HG03196 (cell line): ENCODE data around the gene GALM.
"Not testable (repeated sequence)": the region's sequence is repeated elsewhere in the genome, so short reads cannot be mapped to it uniquely, and the experiment has no call there.

Experiments used
- ATAC-seq: cut with Tn5 transposase; IDR thresholded peaks from one replicate; pipeline ENCODE4 v1.9.1; 2021; ENCODE audit not compliant: unreplicated experiment

GALM gene

GRCh38 chr2:38755891-38756290 is 90.0 kb downstream of the GALM start:
- not testable (repeated sequence) for ATAC-seq

- ATAC-seq = no peak
These were observed 97.3 kb downstream of the GALM start for GRCh38 chr2:38763228-38763627.

GRCh38 chr2:38763728-38764127 is 97.8 kb downstream of the GALM start:
- ATAC-seq = no peak

GRCh38 chr2:38765149-38765548 is 99.2 kb downstream of the GALM start:
- no peak for ATAC-seq

GRCh38 chr2:38765551-38765950 is 99.6 kb downstream of the GALM start:
- no peak for ATAC-seq

GRCh38 chr2:38771632-38772031 is 105.7 kb downstream of the GALM start:
- no peak for ATAC-seq

GRCh38 chr2:38775097-38775920 is 109.4 kb downstream of the GALM start:
- ATAC-seq = no peak

- ATAC-seq = no peak
These were observed 110.0 kb downstream of the GALM start for GRCh38 chr2:38775921-38776225.

GRCh38 chr2:38776531-38776930 is 110.6 kb downstream of the GALM start:
- no peak for ATAC-seq

- ATAC-seq = no peak
These were observed 112.8 kb downstream of the GALM start for GRCh38 chr2:38778687-38779082.

- no peak for ATAC-seq
These were observed 117.7 kb downstream of the GALM start for GRCh38 chr2:38783586-38783985.
